HK-2 (cell line): ENCODE results near the gene EIF5A.

Experiments used
- DNase-seq: peaks from one replicate; pipeline ENCODE4 v3.0.0-alpha.2; 2018; ENCODE audit not compliant: unreplicated experiment

EIF5A gene

DNA sequence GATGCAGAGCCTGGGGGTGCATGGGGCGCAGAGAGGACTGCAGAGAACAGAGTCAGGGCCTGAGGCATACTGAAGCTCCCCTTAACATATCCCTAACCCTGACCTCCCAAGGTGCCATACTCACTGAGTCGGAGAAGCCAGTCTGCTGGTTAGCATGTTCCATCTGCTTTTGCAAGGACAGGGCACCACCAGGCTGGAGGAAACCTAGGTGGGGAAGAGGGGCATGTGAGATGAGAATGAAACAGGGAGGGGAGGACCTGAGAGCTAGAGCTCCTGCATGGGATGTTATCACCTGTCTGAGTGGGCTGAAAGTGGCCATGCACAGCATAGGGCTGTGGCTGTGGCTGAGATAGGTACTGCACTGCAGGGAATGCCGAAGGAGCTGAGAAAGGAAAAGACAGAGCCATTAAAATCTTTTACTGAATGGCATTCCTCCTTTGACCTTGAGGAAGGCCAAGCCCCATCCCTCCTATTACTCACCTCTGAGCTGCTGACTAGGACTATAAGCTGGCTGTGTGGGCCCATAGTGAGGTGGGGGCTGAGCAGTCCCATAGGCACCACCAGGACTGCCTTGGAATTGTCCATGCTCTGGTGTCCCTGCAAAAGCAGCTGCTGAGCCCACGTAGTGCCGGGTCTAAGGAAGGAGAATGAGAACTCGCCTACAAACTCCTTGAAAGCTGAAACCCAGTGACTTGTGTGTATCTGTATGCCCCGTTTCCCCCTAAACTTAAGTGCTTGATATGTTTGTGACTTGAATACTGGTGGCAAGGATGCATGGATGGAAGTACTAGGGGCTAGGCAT lies 5.9 kb downstream of the EIF5A start:
- DNase-seq, result peak; percentile 39

DNA sequence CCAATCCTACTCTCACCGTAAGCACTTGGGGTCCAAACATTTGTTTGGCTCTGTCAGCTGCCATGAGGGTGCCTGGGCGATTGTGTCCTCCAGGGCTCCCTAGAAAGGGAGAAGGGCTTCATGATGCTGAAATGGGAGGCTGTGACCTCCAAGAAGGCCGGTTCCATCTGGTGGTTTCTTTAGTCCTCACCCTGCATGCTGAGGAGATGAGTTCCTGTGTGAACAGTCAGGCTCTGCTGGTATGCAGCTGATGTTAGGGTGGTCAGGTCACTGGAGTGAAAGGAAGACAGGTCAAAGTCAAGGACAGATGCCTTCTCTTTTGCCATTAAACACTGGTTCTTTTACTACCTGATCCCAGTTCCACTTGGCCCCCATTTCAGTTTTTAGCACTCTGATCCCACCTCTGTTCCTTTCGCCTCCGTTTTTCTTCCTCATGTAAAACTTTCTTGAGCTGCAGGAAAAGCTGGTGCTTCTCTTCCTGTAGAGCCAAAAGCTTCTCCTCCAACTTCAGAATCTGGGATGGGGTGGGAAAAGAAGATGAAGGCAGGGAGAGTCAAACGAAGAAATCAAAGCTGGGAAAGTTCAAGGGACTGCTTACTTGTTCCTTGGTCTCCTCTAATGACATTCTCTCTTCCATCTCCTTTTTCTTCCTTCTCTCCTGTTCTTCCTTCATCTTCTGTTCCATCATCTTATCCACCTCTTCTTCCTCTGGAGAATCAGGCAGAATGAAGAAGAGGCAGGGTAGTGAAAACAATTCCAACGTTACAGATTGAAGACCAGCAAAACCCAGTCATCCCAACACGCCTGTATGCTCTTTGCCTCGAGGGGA lies 6.7 kb downstream of the EIF5A start:
- peak; percentile 42 for DNase-seq

GRCh38 chr17:7314719-7315569 lies 7.5 kb downstream of the EIF5A start, which contains the start of gene GPS2:
TSS of gene GPS2 (minus strand) at chr17:7315360. CDS start at chr17:7315052, 308 bp downstream.
- peak; percentile 90 for DNase-seq

- DNase-seq, result peak; percentile 15
Observed at GRCh38 chr17:7315570-7316235, 8.3 kb downstream of the EIF5A start.

DNA sequence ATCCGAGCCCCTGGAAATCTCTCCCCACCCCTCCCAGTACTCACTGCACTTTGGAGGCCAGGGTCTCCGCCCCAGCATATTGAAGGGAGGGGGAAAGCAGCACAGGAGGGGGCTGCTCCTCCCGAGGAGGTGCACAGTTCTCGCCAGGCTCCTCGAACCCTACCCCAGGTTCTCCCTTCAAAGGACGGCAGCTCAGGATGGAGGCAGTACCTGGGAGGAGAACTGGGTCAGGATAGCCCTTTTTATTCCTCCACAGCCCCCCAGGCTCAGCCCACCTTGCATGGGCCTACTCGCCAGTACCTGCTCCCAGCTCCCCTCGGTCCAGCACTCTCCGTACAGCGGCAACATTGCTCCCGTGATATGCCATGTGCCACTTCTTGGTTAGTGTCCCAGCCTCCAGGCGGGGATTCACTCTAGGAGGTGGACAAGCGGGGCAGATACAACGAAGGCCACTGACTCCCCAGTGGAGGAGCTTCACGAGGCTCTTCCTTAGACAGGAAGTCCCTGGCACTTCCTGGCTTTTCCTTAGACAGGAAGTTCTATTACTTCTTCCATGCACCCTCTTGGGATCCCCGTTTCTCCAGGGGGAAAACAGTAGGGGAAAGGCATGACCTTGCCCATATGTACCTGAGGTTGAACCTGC lies 9.9 kb downstream of the EIF5A start:
- no peak for DNase-seq

- DNase-seq, result no peak
Observed at GRCh38 chr17:7318121-7318860, 10.9 kb downstream of the EIF5A start.

GRCh38 chr17:7321466-7321865 lies 14.0 kb downstream of the EIF5A start:
- DNase-seq, result no peak

DNA sequence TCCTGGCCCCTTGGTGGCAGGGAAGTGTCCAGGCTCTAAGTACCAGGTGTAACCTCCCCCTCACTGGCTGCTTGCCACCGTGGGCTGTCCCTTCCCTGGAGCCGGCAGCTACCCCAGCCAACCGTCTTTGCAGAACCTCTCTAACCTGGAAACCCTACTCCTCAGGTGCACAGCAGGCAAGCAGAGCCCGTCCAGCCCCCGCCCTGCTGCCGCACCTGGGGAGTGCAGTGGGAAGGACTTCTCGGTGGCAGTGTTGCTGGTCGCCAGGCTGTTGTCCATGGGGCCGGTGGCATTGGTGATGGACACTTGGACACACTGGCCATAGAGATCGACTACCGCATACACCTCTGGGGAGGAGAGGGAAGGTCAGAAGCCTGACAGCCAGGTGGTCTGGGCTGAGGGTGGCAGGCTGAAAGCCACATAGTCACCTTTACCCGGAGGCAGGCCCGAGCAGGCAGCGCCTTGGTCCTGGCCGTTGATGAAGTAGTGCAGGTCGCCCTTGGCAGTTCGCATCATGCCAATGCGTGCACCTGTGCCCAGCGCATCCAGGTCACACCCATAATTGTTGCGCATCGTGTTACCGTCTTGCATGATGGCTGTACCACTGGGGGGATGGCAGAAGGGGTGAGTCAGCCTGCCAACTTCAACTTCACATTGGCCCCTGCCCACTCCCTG lies 15.2 kb downstream of the EIF5A start:
- no peak for DNase-seq

- no peak for DNase-seq
Observed at GRCh38 chr17:7323731-7324437, 16.5 kb downstream of the EIF5A start.

GRCh38 chr17:7324438-7324779 lies 17.0 kb downstream of the EIF5A start:
- no peak for DNase-seq

- DNase-seq, result no peak
Observed at GRCh38 chr17:7325031-7325528, 17.7 kb downstream of the EIF5A start.

DNA sequence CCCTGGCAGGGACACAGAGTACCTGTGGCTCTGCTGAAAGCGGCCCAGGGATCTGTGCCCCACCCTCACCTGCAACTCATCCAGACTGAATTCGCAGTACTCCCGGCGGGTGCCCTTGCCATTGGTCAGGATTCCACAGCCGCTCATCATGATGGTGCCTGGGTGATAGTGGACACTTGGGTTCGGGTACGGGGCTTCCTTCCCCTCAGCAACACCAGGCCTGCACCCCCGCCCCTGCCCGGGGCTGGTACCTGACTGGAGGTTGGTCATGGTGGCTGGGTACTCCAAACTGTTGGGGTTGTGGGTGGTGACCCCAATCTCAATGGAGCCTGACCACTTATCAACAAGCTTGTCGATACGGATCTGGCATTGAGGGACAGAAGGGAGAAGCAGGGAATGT lies 18.8 kb downstream of the EIF5A start:
- no peak for DNase-seq

- no peak for DNase-seq
Observed at GRCh38 chr17:7327056-7327455, 19.6 kb downstream of the EIF5A start.

DNA sequence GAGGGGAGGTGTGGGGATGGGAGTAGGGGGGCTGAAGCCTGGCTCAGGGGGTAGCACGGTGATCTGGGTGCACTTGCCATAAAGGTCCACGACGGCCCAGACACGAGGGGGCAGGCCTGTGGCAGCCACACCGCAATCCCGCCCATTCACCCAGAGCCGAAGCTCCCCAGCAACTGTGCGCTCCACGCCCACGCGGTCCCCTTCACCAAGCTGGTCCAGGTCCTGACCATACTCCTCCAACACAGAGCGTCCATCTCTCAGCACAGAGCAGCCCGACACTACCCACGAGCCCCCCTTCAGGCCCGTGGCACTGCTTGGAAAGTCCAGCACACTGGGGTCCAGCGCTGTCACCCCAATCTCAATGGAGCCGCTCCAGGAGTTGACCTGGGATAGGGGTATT lies 20.1 kb downstream of the EIF5A start:
- DNase-seq, result no peak

DNA sequence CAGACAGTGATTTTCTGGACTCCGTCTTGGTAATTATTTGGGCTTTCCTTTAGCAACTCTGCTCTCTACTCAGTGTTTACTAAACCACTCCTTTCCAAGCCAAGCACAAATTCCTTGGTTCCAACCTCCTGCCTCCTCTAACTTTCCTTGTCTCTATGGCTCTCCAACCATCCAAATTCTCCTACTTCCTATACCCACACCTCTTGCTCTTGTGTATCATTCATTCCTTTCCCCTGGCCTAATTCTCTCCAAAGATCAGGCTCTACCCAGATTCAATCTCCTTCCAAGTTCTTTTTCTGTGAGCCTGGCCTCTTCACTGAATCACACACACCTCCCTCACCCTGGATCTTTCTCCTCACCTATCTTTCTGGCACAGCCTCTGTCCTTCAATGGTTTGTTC lies 20.6 kb downstream of the EIF5A start:
- no peak for DNase-seq

DNA sequence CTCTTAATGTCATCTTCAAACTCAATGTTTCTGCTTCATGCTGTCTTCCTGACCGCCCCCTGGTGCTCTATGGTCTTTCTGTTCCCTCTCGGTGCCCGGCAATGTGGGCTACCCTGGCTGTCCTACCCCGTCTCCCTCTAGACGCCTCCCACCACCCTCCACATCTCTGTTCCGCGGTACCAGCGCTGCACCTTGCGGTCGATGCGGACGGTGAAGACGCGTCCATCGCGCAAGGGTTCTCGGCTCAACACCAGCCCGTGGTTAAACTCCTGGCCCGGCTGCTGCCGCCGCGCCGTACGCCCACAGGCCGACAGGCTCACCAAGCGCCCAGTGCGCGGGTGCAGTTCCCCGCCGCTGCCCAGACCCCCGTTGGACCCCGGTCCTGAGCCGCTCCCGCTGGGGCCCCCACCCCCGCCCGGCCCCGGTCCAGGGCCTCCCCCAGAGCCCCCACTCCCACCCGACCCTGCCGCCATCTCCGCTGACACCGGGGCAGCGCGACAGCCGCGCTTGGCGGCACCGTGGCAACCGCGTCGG lies 21.5 kb downstream of the EIF5A start, which contains the start of gene NEURL4:
Gene NEURL4, minus strand, starts transcription at position 496 of the 534 bp plus-strand sequence. Its CDS starts 23 bp downstream, at position 473.
- DNase-seq, result no peak

- peak; percentile 97 for DNase-seq
Observed at GRCh38 chr17:7329374-7329996, 22.1 kb downstream of the EIF5A start.
